GM20000 (cell line): ENCODE measurements around the gene ZNF532.

Experiments used
- DNase-seq: peaks from one replicate; pipeline ENCODE4 v3.0.0; 2012; ENCODE audit warnings: low spot score
- TF ChIP-seq, protein P1 (sequence below): IDR thresholded peaks from 2 replicates; pipeline ENCODE4 v1.5.1; 2012; ENCODE audit warnings: mild to moderate bottlenecking, control low read depth; ENCODE audit errors: extremely low read depth, missing control alignments

ZNF532 gene

DNA sequence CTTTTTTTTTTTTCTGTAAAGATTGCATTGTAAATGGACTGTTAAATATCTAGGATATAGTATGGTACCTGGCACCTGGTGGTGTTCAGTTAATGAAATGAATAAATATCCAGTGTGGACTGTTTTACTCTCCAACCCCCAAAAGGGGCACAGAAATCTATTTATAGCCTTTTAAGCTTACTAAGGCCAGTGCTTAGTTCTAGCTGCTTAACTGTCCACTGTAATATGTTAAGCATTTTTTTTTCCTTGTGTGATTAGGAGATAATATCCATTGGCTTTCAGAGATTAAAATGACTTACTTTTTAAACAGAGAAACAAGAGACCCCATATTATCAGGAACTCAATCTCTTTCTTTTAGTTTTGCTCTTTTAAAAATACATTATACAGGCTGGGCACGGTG, 84.4 kb downstream of the ZNF532 start:
- TF ChIP-seq, protein P1, sequence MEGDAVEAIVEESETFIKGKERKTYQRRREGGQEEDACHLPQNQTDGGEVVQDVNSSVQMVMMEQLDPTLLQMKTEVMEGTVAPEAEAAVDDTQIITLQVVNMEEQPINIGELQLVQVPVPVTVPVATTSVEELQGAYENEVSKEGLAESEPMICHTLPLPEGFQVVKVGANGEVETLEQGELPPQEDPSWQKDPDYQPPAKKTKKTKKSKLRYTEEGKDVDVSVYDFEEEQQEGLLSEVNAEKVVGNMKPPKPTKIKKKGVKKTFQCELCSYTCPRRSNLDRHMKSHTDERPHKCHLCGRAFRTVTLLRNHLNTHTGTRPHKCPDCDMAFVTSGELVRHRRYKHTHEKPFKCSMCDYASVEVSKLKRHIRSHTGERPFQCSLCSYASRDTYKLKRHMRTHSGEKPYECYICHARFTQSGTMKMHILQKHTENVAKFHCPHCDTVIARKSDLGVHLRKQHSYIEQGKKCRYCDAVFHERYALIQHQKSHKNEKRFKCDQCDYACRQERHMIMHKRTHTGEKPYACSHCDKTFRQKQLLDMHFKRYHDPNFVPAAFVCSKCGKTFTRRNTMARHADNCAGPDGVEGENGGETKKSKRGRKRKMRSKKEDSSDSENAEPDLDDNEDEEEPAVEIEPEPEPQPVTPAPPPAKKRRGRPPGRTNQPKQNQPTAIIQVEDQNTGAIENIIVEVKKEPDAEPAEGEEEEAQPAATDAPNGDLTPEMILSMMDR, result no peak
- DNase-seq, result no peak

DNA sequence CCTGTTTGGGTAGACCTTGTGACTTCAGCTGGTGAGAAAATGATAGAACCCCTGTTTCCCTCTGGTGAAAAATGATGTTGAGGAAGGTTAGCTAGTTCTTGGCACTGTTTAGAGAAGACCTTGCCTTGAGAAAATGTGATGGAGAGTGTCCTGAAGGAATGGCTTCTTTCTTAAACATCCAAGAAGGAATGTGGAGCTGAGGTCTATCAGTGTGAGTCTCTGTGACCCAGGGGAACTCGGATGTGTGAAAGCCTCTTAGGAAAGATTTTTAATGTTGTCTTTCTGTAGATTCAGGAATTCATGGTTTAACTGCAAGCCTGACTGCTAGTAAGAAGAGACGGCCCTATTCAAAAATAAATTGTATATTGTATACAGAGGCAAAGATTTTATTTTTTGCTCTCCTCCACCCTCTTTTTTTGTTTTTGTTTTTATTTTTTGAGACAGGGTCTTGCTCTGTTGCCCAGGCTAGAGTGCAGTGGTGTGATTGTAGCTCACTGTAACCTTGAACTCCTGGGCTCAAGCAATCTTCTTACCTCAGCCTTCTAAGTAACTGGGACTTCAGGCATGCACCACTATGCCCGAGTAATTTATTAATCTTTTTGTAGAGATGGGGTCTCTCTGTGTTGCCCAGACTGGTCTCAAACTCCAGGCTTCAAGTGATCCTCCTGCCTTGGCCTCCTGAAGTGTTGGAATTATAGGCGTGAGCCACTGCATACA, 87.5 kb downstream of the ZNF532 start:
- no peak for DNase-seq
- TF ChIP-seq, protein P1, result no peak

DNA sequence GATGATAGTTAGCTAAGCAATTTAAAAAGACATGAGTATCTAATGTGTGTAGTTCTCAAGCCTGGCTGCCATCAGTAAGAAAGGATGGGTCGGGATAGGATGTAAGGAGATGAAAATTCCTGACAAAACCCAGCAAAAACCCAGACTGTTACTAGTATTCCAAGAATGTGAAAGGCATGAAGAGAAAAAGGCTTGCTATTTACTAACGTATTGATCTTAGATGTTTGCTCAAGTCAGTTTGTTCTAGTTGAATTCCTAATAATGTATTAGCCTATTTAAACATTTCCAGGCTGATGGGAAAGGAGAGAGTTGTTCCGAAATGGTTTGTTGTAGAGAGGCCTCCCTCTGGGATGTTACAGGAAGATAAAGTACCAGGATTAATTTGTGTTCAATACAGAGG, 88.2 kb downstream of the ZNF532 start:
- no peak for DNase-seq

DNA sequence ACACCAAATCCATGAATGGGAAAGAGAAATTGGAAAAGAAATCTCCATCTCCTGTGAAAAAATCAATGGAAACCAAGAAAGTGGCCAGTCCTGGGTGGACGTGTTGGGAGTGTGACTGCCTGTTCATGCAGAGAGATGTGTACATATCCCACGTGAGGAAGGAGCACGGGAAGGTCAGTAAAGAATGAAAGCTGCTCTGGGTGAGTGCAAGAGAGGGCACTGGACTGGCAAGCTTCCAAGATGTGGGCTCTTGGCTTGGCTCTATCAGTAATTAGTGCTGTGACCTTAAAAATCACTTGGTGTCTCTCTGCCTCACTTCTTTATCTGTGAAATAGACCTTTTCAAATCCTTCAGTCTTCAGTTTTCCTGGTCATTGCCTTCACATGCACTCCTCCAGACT, 89.0 kb downstream of the ZNF532 start:
- TF ChIP-seq, protein P1, result no peak
- no peak for DNase-seq

More for the DNA sequence above, 88.2 kb downstream of the ZNF532 start:
- TF ChIP-seq, protein P1, result no peak

DNA sequence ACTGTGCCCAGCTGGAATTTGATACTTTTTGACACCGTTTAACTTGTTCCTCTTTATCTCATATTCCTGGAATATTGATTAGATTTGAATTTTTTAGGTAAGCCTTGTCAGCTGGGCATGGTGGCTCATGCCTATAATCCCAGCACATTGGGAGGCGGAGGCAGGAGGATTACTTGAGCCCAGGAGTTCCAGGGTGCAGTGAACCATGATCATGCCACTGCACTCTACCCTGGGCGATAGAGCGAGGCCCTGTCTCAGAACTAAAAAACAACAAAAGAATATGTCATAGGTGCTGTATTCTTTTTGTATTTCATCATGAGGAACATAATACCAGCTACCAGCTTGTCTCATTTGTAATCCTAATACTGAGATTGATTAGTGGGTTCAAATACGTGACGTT, 90.3 kb downstream of the ZNF532 start:
- TF ChIP-seq, protein P1, result no peak
- no peak for DNase-seq

DNA sequence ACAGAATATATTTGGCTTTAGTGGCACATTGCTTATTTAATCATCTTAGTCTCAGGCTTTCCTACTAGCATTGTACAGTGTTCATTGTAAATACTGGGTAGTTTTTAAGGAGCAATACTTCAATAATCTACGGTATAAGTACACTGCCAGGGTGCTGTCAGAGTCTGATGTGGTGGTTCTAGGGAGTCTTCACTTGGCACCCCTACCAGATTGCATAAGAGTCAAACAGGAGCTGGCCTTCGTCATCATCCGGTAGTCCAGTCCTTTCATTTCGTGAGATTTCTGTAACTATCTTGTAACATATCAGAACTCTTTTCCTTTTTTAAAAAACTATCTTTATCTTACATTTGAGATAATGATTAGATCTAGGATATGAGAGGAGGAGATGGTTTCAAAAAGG, 91.1 kb downstream of the ZNF532 start:
- DNase-seq, result no peak
- TF ChIP-seq, protein P1, result no peak

DNA sequence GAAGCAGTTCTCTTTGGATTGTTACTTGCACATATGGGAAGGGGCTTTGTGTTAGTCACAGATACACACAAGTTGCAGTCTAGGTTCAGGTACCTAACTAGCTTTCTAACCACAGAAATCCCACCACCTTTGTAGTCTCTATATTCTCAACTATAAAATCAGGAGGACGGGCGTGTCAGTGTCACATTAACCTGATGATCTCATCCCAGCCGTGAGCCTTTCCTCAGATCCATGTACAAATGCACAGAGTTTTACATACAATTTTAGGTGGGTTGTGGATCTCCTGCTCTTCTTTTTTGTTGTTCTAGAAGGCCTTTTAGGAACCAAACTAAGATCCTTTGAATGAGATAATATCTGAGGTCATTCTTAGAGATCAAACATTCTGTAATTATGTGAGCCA, 94.0 kb downstream of the ZNF532 start:
- TF ChIP-seq, protein P1, result no peak
- DNase-seq, result no peak
